Measurements from ENCODE around the gene MTHFD1L.
"Not testable (repeated sequence)": the region's sequence is repeated elsewhere in the genome, so short reads cannot be mapped to it uniquely, and the experiment has no call there.

MTHFD1L gene

DNA sequence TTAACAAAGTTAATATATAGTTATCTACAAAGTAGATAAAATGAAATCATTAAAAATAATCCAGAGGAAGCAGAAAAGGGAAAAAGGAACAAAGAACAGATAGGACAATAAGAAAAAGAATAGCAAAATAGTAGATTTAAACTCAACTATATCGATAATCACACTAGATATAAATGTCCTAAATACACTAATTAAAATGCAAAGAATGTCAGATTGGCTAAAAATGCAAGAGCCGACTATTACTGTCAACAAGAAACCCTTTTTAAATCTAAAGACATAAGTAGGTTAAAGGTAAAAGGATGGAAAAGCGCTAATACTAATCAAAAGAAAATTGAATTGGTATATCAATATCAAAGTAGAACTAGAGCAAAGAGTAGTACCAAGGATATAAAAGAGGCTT lies 209.5 kb downstream of the MTHFD1L start:
- Histone ChIP-seq H3K4me1 (ENCODE audit: insufficient read depth, low read length) (no peaks in the 10 kb centered on the region), H3K36me3 (ENCODE audit: insufficient read depth, low read length) (peaks cover 7% of the 10 kb centered on the region; the same call in 1 of the 2 replicates), H3K9me3 (ENCODE audit: insufficient read depth, low read depth, low read length) (peaks cover 6% of the 10 kb centered on the region; the same call in 1 of the 2 replicates), H3K4me3 (ENCODE audit: low read length) (no peak overlapping the region), H3K27ac (ENCODE audit: low read depth, low read length) (no peak overlapping the region), H3K27me3 (ENCODE audit: insufficient read depth, low read length) (no peaks in the 10 kb centered on the region), H3K9ac (ENCODE audit: low read depth, low read length) (no peak overlapping the region)
- WGBS, result 100% methylated on average over 1 of the region's 3 CpGs

DNA sequence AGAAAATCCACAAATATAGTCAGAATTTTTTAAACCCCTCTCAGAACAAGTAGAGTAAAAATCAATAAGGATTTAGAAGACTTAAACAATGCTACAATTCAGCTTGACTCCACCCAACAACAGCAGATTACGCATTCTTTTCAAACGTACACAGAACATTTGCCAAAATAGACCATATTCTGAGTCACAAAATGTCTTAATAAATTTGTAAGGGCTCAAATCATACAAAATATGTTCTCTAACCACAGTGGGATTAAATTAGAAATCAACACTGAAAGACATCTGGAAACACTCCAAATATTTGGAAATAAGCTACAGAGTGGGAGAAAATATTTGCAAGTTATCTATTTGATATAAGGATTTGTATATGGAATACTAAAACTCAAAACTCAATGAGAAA lies 210.0 kb downstream of the MTHFD1L start:
- peaks cover 6% of the 10 kb centered on the region; the same call in 1 of the 2 replicates for H3K9me3 ChIP-seq (ENCODE audit: insufficient read depth, low read depth, low read length)

DNA sequence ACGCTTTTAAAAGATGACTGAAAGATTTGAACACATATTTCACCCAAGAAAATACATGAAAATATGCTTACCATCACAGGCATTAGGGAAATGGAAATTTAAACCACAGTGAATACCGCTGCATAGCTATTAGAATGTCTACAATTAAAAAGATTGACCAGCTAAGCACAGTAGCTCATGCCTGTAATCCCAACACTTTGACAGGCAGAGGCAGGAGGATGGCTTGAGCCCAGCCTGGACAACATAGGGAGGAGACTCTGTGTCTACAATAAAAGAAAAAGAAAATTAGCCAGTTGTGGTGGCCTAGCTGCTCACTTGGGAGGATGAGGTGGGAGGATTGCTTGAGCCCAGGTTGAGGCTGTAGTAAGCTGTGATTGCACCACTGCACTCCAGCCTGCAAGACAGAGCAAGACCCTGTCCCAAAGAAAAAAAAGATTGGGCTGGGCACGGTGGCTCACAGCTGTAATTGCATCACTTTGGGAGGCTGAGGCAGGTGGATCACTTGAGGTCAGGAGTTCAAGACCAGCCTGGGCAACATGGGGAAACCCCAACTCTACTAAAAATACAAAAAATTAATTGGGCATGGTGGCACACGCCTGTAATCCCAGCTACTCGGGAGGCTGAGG lies 210.5 kb downstream of the MTHFD1L start:
- H3K27ac ChIP-seq (ENCODE audit: low read depth, low read length), result no peak overlapping the region
- H3K4me1 ChIP-seq (ENCODE audit: insufficient read depth, low read length), result no peaks in the 10 kb centered on the region
- WGBS, result 95% methylated on average over 5 of the region's 5 CpGs
- no peak overlapping the region for H3K4me3 ChIP-seq (ENCODE audit: low read length)
- H3K9me3 ChIP-seq (ENCODE audit: insufficient read depth, low read depth, low read length), result peaks cover 6% of the 10 kb centered on the region; the same call in 1 of the 2 replicates
- H3K9ac ChIP-seq (ENCODE audit: low read depth, low read length), result no peak overlapping the region
- H3K27me3 ChIP-seq (ENCODE audit: insufficient read depth, low read length), result no peaks in the 10 kb centered on the region
- peaks cover 7% of the 10 kb centered on the region; the same call in 1 of the 2 replicates for H3K36me3 ChIP-seq (ENCODE audit: insufficient read depth, low read length)

More for the DNA sequence above, 210.0 kb downstream of the MTHFD1L start:
- Histone ChIP-seq H3K36me3 (ENCODE audit: insufficient read depth, low read length) (peaks cover 7% of the 10 kb centered on the region; the same call in 1 of the 2 replicates), H3K27me3 (ENCODE audit: insufficient read depth, low read length) (no peaks in the 10 kb centered on the region), H3K4me1 (ENCODE audit: insufficient read depth, low read length) (no peaks in the 10 kb centered on the region), H3K4me3 (ENCODE audit: low read length) (no peak overlapping the region), H3K27ac (ENCODE audit: low read depth, low read length) (no peak overlapping the region), H3K9ac (ENCODE audit: low read depth, low read length) (no peak overlapping the region)
- WGBS, result 100% methylated on average over 2 of the region's 2 CpGs

DNA sequence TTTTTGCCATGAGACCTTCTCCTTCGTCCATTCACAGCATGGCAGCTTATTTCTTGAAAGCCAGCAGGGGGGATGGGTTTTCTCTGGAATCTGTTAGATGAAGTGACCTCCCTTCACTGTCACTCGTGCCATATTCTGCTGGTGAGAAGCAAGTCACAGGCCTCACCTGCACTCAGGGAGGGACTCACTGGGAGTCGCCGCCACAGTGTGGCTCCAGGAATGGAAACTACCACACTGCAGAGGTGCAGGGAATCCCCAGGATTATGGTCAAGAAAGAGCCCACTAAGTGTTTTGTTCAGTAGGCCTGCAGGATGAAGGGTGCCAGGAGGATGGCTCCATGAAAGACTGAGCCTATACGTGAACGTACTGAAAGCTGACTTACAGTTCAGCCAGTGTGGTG lies 213.2 kb downstream of the MTHFD1L start:
- Histone ChIP-seq H3K4me3 (ENCODE audit: low read length) (no peak overlapping the region), H3K4me1 (ENCODE audit: insufficient read depth, low read length) (no peaks in the 10 kb centered on the region), H3K9ac (ENCODE audit: low read depth, low read length) (no peak overlapping the region), H3K9me3 (ENCODE audit: insufficient read depth, low read depth, low read length) (peaks cover 6% of the 10 kb centered on the region; the same call in 1 of the 2 replicates), H3K27me3 (ENCODE audit: insufficient read depth, low read length) (no peaks in the 10 kb centered on the region), H3K36me3 (ENCODE audit: insufficient read depth, low read length) (peaks cover 7% of the 10 kb centered on the region; the same call in 1 of the 2 replicates), H3K27ac (ENCODE audit: low read depth, low read length) (no peak overlapping the region)
- WGBS, result 94% methylated on average over 6 of the region's 6 CpGs

DNA sequence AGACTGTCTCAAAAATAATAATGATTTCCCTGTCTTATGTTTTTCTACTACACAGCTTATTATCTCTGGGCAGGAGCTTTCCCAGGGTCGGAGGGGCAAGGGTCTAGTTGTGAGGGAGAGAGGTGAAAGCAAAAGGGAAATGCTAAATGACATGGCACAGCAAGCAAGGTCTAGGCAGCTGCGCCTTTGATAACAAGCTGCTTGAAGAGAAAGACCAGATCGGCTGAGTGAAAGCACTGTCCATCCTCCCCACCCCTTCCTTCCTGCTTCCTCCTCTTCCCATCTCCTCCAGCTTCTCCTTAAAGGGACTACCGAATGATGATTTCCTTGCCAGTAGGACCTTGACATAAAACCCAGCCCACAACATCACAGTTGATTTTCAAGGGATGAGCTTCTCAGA lies 216.2 kb downstream of the MTHFD1L start:
- 0 out of 2 replicates have a peak, but pooled peaks cover 2% of the 10 kb centered on the region for H3K36me3 ChIP-seq (ENCODE audit: insufficient read depth, low read length)
- no peak overlapping the region for H3K27ac ChIP-seq (ENCODE audit: low read depth, low read length)
- no peaks in the 10 kb centered on the region for H3K4me1 ChIP-seq (ENCODE audit: insufficient read depth, low read length)
- WGBS, result 78% methylated on average over 4 of the region's 4 CpGs
- no peak overlapping the region for H3K4me3 ChIP-seq (ENCODE audit: low read length)
- no peaks in the 10 kb centered on the region for H3K9me3 ChIP-seq (ENCODE audit: insufficient read depth, low read depth, low read length)
- H3K9ac ChIP-seq (ENCODE audit: low read depth, low read length), result no peak overlapping the region
- H3K27me3 ChIP-seq (ENCODE audit: insufficient read depth, low read length), result no peaks in the 10 kb centered on the region

DNA sequence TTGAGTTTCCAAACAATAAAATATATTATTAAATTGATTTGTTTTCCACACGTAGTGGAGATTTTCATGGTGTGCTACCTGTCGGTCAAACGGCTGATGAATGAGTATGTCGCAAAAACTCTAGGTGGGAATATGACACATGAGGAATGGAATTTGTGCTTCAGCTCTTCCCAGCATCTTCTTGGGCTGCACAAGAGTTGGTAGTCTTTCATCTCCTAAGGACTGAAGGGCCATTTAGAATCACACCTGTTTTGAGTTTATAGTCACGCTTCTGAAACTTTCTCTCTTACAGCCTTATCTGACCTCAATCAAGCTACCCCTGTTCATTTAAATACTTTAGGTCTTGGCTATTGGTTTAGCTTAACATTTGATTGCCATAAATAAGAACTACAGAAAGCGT lies 216.6 kb downstream of the MTHFD1L start:
- Histone ChIP-seq H3K36me3 (ENCODE audit: insufficient read depth, low read length) (0 out of 2 replicates have a peak, but pooled peaks cover 2% of the 10 kb centered on the region), H3K9me3 (ENCODE audit: insufficient read depth, low read depth, low read length) (no peaks in the 10 kb centered on the region), H3K9ac (ENCODE audit: low read depth, low read length) (no peak overlapping the region), H3K27me3 (ENCODE audit: insufficient read depth, low read length) (no peaks in the 10 kb centered on the region), H3K27ac (ENCODE audit: low read depth, low read length) (no peak overlapping the region), H3K4me3 (ENCODE audit: low read length) (no peak overlapping the region), H3K4me1 (ENCODE audit: insufficient read depth, low read length) (no peaks in the 10 kb centered on the region)
- WGBS, result 97% methylated on average over 5 of the region's 6 CpGs

DNA sequence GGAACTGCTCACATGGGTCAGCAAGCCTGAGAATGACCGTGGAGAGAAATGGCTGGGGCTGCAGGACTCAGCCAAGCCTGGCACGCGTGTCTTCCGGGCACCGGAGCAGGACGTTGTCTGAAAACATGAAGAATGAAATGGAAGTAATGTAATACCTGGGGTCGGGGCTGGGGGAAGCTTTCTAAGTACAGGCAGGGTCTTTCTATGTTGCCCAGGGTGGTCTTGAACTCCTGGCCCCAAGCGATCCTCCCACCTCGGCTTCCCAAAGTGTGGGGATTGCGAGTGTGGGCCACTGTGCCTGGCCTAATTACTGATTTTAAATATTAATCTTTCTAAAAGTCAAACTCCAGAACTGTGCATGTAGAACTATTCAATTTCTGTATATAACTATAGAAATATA lies 218.8 kb downstream of the MTHFD1L start:
- Histone ChIP-seq H3K4me1 (ENCODE audit: insufficient read depth, low read length) (peaks cover 18% of the 10 kb centered on the region; the same call in 1 of the 2 replicates), H3K9ac (ENCODE audit: low read depth, low read length) (no peak overlapping the region), H3K27me3 (ENCODE audit: insufficient read depth, low read length) (no peaks in the 10 kb centered on the region), H3K27ac (ENCODE audit: low read depth, low read length) (no peak overlapping the region), H3K36me3 (ENCODE audit: insufficient read depth, low read length) (peaks cover 2% of the 10 kb centered on the region; the same call in 1 of the 2 replicates), H3K9me3 (ENCODE audit: insufficient read depth, low read depth, low read length) (no peaks in the 10 kb centered on the region), H3K4me3 (ENCODE audit: low read length) (no peak overlapping the region)
- WGBS, result 97% methylated on average over 10 of the region's 10 CpGs

DNA sequence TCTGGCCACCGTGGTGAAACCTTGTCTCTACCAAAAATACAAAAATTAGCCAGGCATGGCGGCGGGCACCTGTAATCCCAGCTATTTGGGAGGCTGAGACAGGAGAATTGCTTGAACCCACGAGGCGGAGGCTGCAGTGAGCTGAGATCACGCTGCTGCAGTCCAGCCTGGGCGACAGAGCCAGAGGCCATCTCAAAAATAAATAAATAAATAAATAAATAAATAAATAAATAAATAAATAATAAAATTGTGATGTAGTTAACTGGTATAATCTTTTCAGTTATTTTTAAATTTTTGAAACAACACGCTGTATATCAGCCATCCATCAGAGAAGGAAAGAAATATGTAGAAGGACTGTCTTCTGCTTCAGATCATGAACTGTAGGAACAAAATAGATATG lies 221.6 kb downstream of the MTHFD1L start:
- H3K27me3 ChIP-seq (ENCODE audit: insufficient read depth, low read length); H3K9me3 ChIP-seq (ENCODE audit: insufficient read depth, low read depth, low read length); H3K4me3 ChIP-seq (ENCODE audit: low read length); H3K9ac ChIP-seq (ENCODE audit: low read depth, low read length); H3K27ac ChIP-seq (ENCODE audit: low read depth, low read length): not testable (repeated sequence)
- H3K4me1 ChIP-seq (ENCODE audit: insufficient read depth, low read length), result peaks cover 28% of the 10 kb centered on the region
- 95% methylated on average over 6 of the region's 8 CpGs for WGBS
- H3K36me3 ChIP-seq (ENCODE audit: insufficient read depth, low read length), result peaks cover 10% of the 10 kb centered on the region

DNA sequence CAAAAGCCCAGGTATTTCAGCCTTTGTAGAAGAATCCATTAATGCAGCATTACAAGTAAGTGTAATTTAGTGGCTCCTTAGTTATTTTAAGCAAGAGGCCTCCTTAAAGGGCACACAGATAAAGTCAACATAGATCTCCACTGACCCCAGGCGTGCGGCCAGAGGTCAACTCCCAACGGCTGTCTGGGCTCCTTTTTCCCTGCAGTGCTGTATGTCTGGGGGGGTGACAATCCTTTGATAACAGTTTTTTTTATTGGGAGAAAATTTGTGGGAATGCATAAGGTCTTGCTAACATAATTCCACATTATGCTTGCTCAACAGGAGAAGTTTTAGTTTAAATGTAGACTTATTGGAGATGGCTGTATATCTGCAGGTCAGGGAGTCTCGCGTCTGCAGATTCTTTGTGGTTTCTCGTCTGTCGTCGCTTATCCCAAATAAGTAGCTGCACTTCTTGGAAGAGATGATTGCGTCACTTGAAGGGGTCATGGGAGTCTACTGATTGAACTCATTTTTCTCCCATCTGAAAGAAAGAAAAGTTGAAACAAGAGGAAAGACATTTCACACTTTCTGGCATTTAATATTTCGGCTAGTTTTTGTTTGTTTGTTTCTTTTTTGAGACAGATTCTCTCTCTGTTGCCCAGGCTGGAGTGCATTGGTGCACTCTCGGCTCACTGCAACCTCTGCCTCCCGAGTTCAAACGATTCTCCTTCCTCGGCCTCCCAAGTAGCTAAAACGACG lies 222.5 kb downstream of the MTHFD1L start:
- Histone ChIP-seq H3K4me1 (ENCODE audit: insufficient read depth, low read length) (peaks cover 28% of the 10 kb centered on the region), H3K36me3 (ENCODE audit: insufficient read depth, low read length) (peaks cover 20% of the 10 kb centered on the region), H3K27ac (ENCODE audit: low read depth, low read length) (no peak overlapping the region), H3K9me3 (ENCODE audit: insufficient read depth, low read depth, low read length) (no peaks in the 10 kb centered on the region), H3K27me3 (ENCODE audit: insufficient read depth, low read length) (no peaks in the 10 kb centered on the region), H3K9ac (ENCODE audit: low read depth, low read length) (no peak overlapping the region), H3K4me3 (ENCODE audit: low read length) (no peak overlapping the region)
- WGBS, result 85% methylated on average over 15 of the region's 16 CpGs

DNA sequence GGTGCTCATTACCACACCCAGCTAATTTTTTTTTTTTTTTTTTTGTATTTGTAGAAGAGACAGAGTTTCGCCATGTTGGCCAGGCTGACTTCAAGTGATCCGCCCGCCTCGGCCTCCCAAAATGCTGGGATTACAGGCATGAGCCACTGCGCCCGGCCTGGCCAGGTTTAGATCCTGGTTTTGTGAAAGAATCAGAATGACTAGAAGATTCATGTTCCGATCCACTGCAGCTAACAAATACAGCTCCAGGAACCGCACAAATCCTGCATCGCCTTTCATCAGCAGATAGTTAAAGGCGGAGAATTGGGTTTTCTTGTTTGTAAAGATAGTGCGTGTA lies 223.1 kb downstream of the MTHFD1L start:
- H3K4me1 ChIP-seq (ENCODE audit: insufficient read depth, low read length), result peaks cover 28% of the 10 kb centered on the region
- 95% methylated on average over 11 of the region's 11 CpGs for WGBS
- peaks cover 22% of the 10 kb centered on the region for H3K36me3 ChIP-seq (ENCODE audit: insufficient read depth, low read length)

DNA sequence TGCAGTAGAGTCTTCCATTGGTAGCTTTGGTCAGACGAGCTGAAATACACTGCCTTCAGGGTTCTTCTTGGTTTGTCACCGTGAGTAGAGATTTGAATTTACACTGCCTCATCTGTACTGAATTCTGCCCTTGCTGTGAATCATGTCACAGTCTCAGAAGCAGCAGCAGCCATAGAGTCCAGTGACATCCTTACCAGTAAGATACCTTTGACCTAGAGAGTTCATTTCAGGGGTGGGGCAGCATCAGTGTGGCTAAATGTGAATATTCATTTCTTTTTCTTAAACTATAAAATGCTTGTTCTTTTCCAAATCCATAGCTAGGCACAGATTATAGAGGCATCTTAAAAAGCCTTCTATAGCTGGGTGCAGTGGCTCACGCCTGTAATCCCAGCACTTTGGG lies 223.5 kb downstream of the MTHFD1L start:
- H3K9me3 ChIP-seq (ENCODE audit: insufficient read depth, low read depth, low read length), result no peaks in the 10 kb centered on the region
- no peak overlapping the region for H3K27ac ChIP-seq (ENCODE audit: low read depth, low read length)
- no peak overlapping the region for H3K9ac ChIP-seq (ENCODE audit: low read depth, low read length)
- 90% methylated on average over 3 of the region's 3 CpGs for WGBS
- peaks cover 28% of the 10 kb centered on the region for H3K4me1 ChIP-seq (ENCODE audit: insufficient read depth, low read length)
- peaks cover 26% of the 10 kb centered on the region for H3K36me3 ChIP-seq (ENCODE audit: insufficient read depth, low read length)
- H3K27me3 ChIP-seq (ENCODE audit: insufficient read depth, low read length), result no peaks in the 10 kb centered on the region
- H3K4me3 ChIP-seq (ENCODE audit: low read length), result no peak overlapping the region

More for the DNA sequence above, 223.1 kb downstream of the MTHFD1L start:
- Histone ChIP-seq H3K9me3 (ENCODE audit: insufficient read depth, low read depth, low read length) (no peaks in the 10 kb centered on the region), H3K27me3 (ENCODE audit: insufficient read depth, low read length) (no peaks in the 10 kb centered on the region), H3K9ac (ENCODE audit: low read depth, low read length) (no peak overlapping the region), H3K4me3 (ENCODE audit: low read length) (no peak overlapping the region), H3K27ac (ENCODE audit: low read depth, low read length) (no peak overlapping the region)

All from HUES64 (cell line).